Activated naive CD8-positive, alpha-beta T cell treated with anti-CD3 and anti-CD28 coated beads for 36 hours (primary cell): Measurements from ENCODE around the gene PVR. TPM values are rescaled to one million over a fixed set of nuclear protein-coding genes. Genes with fewer than 3 reads are reported as not detected.
"Not testable (repeated sequence)": the region's sequence is repeated elsewhere in the genome, so short reads cannot be mapped to it uniquely, and the experiment has no call there.

Source experiments
- DNase-seq: peaks from one replicate; pipeline ENCODE4 v3.0.0; 2021
- H3K27ac Mint-ChIP-seq: one replicate; pipeline ENCODE4 v1.8.0; 2022; ENCODE audit warnings: mild to moderate bottlenecking, moderate library complexity, mixed read lengths
- H3K27me3 Mint-ChIP-seq: one replicate; pipeline ENCODE4 v1.8.0; 2022; ENCODE audit warnings: mild to moderate bottlenecking, mixed read lengths
- H3K36me3 Mint-ChIP-seq: one replicate; pipeline ENCODE4 v1.8.0; 2021; ENCODE audit warnings: mild to moderate bottlenecking, mixed read lengths
- H3K4me1 Mint-ChIP-seq: one replicate; pipeline ENCODE4 v1.8.0; 2021; ENCODE audit warnings: mixed read lengths
- H3K4me3 Mint-ChIP-seq: one replicate; pipeline ENCODE4 v1.8.0; 2022; ENCODE audit warnings: mild to moderate bottlenecking, moderate library complexity, mixed read lengths
- H3K9me3 Mint-ChIP-seq: one replicate; pipeline ENCODE4 v1.8.0; 2022; ENCODE audit warnings: mixed read lengths
- total RNA-seq, 2 experiments: library from RNA; stranded (reverse); gene quantifications; one replicate each; pipeline ENCODE4 v1.2.3, GENCODE V29; 2021

PVR gene
- total RNA-seq, 2 experiments from 2014 or later: 14.5 TPM

GRCh38 chr19:44628793-44629192 lies 14.9 kb upstream of the PVR start:
- Mint-ChIP-seq H3K27me3 (peaks cover 4% of the 10 kb centered on the region), H3K9me3 (no peaks in the 10 kb centered on the region), H3K4me1 (no peaks in the 10 kb centered on the region), H3K4me3 (no peak overlapping the region), H3K27ac (no peak overlapping the region), H3K36me3 (peaks cover 2% of the 10 kb centered on the region)
- no peak for DNase-seq

- not testable (repeated sequence) for H3K27me3 Mint-ChIP-seq, DNase-seq, H3K9me3 Mint-ChIP-seq, H3K4me3 Mint-ChIP-seq, H3K4me1 Mint-ChIP-seq, H3K27ac Mint-ChIP-seq, H3K36me3 Mint-ChIP-seq
These were observed 12.1 kb upstream of the PVR start for GRCh38 chr19:44631611-44632010.

- H3K4me3 Mint-ChIP-seq, H3K9me3 Mint-ChIP-seq, H3K27ac Mint-ChIP-seq, H3K27me3 Mint-ChIP-seq, H3K36me3 Mint-ChIP-seq, DNase-seq, H3K4me1 Mint-ChIP-seq: not testable (repeated sequence)
These were observed 9.7 kb upstream of the PVR start for GRCh38 chr19:44634058-44634457.

- H3K9me3 Mint-ChIP-seq: no peaks in the 10 kb centered on the region
- no peak overlapping the region for H3K27ac Mint-ChIP-seq
- no peak overlapping the region for H3K4me3 Mint-ChIP-seq
- DNase-seq: no peak
- H3K27me3 Mint-ChIP-seq: no peaks in the 10 kb centered on the region
- H3K4me1 Mint-ChIP-seq: no peaks in the 10 kb centered on the region
- no peaks in the 10 kb centered on the region for H3K36me3 Mint-ChIP-seq
These were observed 8.9 kb upstream of the PVR start for GRCh38 chr19:44634785-44635184.

GRCh38 chr19:44635581-44636438 lies 7.9 kb upstream of the PVR start:
- H3K27me3 Mint-ChIP-seq: no peaks in the 10 kb centered on the region
- H3K4me1 Mint-ChIP-seq: no peaks in the 10 kb centered on the region
- no peaks in the 10 kb centered on the region for H3K36me3 Mint-ChIP-seq
- no peak overlapping the region for H3K27ac Mint-ChIP-seq
- H3K9me3 Mint-ChIP-seq: no peaks in the 10 kb centered on the region
- H3K4me3 Mint-ChIP-seq: no peak overlapping the region
- DNase-seq: no peak

GRCh38 chr19:44636439-44637389 lies 7.0 kb upstream of the PVR start:
- no peak overlapping the region for H3K4me3 Mint-ChIP-seq
- no peak overlapping the region for H3K27ac Mint-ChIP-seq
- no peaks in the 10 kb centered on the region for H3K36me3 Mint-ChIP-seq
- H3K9me3 Mint-ChIP-seq: no peaks in the 10 kb centered on the region
- H3K27me3 Mint-ChIP-seq: peaks cover 4% of the 10 kb centered on the region
- H3K4me1 Mint-ChIP-seq: no peaks in the 10 kb centered on the region
- DNase-seq: no peak

GRCh38 chr19:44637390-44637764 lies 6.3 kb upstream of the PVR start:
- no peak overlapping the region for H3K27ac Mint-ChIP-seq
- H3K36me3 Mint-ChIP-seq: no peaks in the 10 kb centered on the region
- DNase-seq: no peak
- H3K27me3 Mint-ChIP-seq: peaks cover 5% of the 10 kb centered on the region
- no peaks in the 10 kb centered on the region for H3K4me1 Mint-ChIP-seq
- H3K9me3 Mint-ChIP-seq: no peaks in the 10 kb centered on the region
- no peak overlapping the region for H3K4me3 Mint-ChIP-seq

GRCh38 chr19:44640518-44640917 lies 3.2 kb upstream of the PVR start:
- DNase-seq: no peak
- Mint-ChIP-seq H3K4me3 (no peak overlapping the region), H3K36me3 (no peaks in the 10 kb centered on the region), H3K27me3 (peaks cover 12% of the 10 kb centered on the region), H3K27ac (no peak overlapping the region), H3K9me3 (no peaks in the 10 kb centered on the region), H3K4me1 (peaks cover 2% of the 10 kb centered on the region)

- peaks cover 20% of the 10 kb centered on the region for H3K27me3 Mint-ChIP-seq
- no peak overlapping the region for H3K27ac Mint-ChIP-seq
- no peaks in the 10 kb centered on the region for H3K9me3 Mint-ChIP-seq
- H3K4me1 Mint-ChIP-seq: peaks cover 3% of the 10 kb centered on the region
- no peak overlapping the region for H3K4me3 Mint-ChIP-seq
- no peak for DNase-seq
- peaks cover 3% of the 10 kb centered on the region for H3K36me3 Mint-ChIP-seq
These were observed 2.0 kb upstream of the PVR start for GRCh38 chr19:44641501-44642265.

- DNase-seq: no peak
- Mint-ChIP-seq H3K9me3 (no peaks in the 10 kb centered on the region), H3K4me1 (peaks cover 3% of the 10 kb centered on the region), H3K27me3 (peaks cover 21% of the 10 kb centered on the region), H3K36me3 (peaks cover 3% of the 10 kb centered on the region), H3K27ac (no peak overlapping the region), H3K4me3 (no peak overlapping the region)
These were observed 1.3 kb upstream of the PVR start for GRCh38 chr19:44642377-44642776.

- Mint-ChIP-seq H3K27me3 (peaks cover 21% of the 10 kb centered on the region), H3K4me1 (peaks cover 8% of the 10 kb centered on the region), H3K4me3 (peak overlapping the region; percentile 89), H3K27ac (peak overlapping the region; percentile 42), H3K36me3 (peaks cover 3% of the 10 kb centered on the region), H3K9me3 (no peaks in the 10 kb centered on the region)
- DNase-seq: no peak
These were observed 799 bp downstream of the PVR start for GRCh38 chr19:44644402-44645016.

- H3K27me3 Mint-ChIP-seq: peaks cover 21% of the 10 kb centered on the region
- DNase-seq: no peak
- H3K9me3 Mint-ChIP-seq: no peaks in the 10 kb centered on the region
- no peak overlapping the region for H3K27ac Mint-ChIP-seq
- no peak overlapping the region for H3K4me3 Mint-ChIP-seq
- H3K4me1 Mint-ChIP-seq: peaks cover 8% of the 10 kb centered on the region
- H3K36me3 Mint-ChIP-seq: peaks cover 7% of the 10 kb centered on the region
These were observed 1.8 kb downstream of the PVR start for GRCh38 chr19:44645407-44646048.

- DNase-seq: no peak
- peaks cover 8% of the 10 kb centered on the region for H3K36me3 Mint-ChIP-seq
- H3K27ac Mint-ChIP-seq: no peak overlapping the region
- peaks cover 8% of the 10 kb centered on the region for H3K4me1 Mint-ChIP-seq
- no peaks in the 10 kb centered on the region for H3K9me3 Mint-ChIP-seq
- H3K27me3 Mint-ChIP-seq: peaks cover 21% of the 10 kb centered on the region
- no peak overlapping the region for H3K4me3 Mint-ChIP-seq
These were observed 2.3 kb downstream of the PVR start for GRCh38 chr19:44646049-44646416.

GRCh38 chr19:44647144-44647543 lies 3.4 kb downstream of the PVR start:
- Mint-ChIP-seq H3K36me3 (peaks cover 13% of the 10 kb centered on the region), H3K9me3 (no peaks in the 10 kb centered on the region), H3K27ac (no peak overlapping the region), H3K4me3 (no peak overlapping the region), H3K27me3 (peaks cover 15% of the 10 kb centered on the region), H3K4me1 (peaks cover 8% of the 10 kb centered on the region)
- DNase-seq: no peak
